HT1080 (cell line): ENCODE data around the gene RASSF1. TPM values are rescaled to one million over a fixed set of nuclear protein-coding genes. Genes with fewer than 3 reads are reported as not detected.
"Not testable (repeated sequence)": the region's sequence is repeated elsewhere in the genome, so short reads cannot be mapped to it uniquely, and the experiment has no call there.

Experiments used
- DNase-seq: peaks from one replicate; pipeline ENCODE4 v3.0.0-alpha.2; 2015; ENCODE audit warnings: low read depth
- total RNA-seq: library from RNA; depleted of rRNA; stranded (reverse); fragments of >200 nt; shearing (Covaris generic); gene quantifications from 2 replicates; pipeline ENCODE4 v1.2.3, GENCODE V29; 2014; rRNA removed

The RASSF1 gene
- total RNA-seq, 1 experiment from 2014 or later, result 15.0 TPM

DNA sequence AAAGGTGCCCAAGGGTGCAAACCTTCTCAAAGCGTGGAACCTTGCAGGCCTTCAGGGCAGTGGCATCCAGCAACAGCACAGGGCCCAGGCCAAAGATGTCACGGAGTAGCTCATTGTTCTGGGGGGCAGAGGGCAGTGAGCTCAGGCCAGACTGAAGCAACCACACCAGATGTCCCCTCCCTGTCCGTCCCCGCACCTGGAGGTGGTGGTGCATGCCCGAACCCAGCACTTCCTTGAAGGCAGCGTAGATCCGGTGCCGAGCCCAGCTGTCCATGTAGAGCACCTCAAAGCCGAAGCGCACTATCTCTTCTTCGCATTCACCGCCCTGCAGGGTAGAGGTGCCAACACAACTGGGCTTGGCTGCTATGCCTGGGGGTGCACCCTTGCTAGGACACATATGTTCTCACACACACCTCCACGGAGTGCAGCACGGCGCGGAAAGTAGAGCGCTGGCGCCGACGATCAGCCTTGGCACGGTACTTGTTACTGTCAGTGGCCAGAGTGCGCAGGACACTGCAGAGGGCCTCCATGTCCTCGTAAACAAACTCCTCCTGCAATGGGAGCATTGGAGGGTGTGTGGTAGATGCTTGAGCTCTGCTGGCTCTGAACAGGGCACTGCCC is 52.1 kb downstream of the RASSF1 start:
- no peak for DNase-seq

DNA sequence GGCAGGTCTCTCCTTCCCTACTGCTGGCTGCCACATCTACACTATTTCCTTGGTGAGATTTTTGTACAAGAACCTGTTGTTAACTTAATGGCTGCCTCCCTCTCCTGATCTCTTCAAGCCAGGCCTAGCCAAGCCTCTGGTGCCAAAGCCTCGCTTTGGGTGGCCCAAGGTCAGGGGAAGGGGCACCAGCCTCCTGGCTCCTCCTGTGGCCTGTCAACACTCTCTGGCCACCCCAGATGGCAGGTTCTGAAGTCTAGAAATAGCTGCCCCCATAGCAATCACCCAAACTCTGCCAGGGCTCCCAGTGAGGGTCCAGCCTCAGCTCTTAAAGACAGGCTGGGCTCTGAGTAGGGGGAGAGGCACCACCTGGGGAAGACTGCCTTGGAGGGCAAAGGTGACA is 53.4 kb downstream of the RASSF1 start:
- DNase-seq, result no peak

DNA sequence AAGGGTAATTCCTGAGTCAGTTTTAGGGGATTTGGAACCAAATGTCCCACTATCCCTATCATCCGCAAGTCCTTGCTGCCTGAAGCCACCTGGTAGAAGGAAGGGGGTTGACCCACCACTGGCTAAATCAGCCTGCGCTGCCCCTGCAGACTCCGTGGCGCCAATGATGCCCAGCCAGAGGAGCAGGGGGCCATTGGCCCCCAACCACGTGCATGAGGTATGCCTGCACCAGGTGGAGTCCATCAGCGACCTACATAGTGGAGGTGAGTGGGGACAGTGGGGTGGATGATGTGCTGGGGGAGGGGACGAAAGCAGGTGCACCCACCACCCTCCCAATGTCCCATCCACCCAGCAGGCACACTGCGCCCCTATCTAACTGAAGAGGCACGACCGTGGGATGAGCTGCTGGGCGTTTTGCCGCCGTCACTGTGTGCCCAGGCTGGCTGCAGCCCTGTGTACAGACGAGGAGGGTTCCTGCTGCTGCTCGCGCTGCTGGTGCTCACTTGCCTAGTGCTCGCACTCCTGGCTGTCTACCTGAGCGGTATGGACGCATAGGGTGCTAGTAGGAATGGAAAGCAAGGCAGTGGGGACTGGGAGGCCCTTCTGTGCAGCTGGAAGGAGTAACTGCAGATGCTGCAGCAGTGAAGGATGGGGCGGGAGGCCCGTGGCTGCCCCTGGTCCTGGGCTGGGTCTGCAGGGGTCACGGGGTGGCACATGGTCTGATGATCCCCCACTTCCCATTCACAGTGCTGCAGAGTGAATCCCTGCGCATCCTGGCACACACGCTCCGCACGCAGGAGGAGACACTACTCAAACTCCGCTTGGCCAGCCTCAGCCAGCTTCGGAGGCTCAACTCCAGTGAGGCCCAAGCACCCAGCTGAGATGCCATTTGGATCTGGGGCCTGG is 54.1 kb downstream of the RASSF1 start:
- DNase-seq, result no peak

- not testable (repeated sequence) for DNase-seq
Observed at GRCh38 chr3:50284121-50284520, 56.5 kb downstream of the RASSF1 start.

Other genes with a start within 250 kb of the RASSF1 start
- 45.7 and 48.6 TPM in 2 replicates for gene SEMA3F, start 185.5 kb downstream of the RASSF1 start, total RNA-seq
- gene GNAT1, start 149.2 kb downstream of the RASSF1 start, total RNA-seq, result not detected in 2 replicates
- 2.2 TPM in 1 of 2 replicates, not detected in the other for gene SLC38A3, start 135.6 kb downstream of the RASSF1 start, total RNA-seq
- gene GNAI2, start 104.6 kb downstream of the RASSF1 start, total RNA-seq, result 304 and 403 TPM in 2 replicates
- gene SEMA3B, start 71.7 kb downstream of the RASSF1 start, total RNA-seq, result 4.0 and 5.0 TPM in 2 replicates
- not detected in 2 replicates for gene LSMEM2, start 61.7 kb downstream of the RASSF1 start, total RNA-seq
- 168 and 172 TPM in 2 replicates for gene IFRD2, start 48.4 kb downstream of the RASSF1 start, total RNA-seq
- 10.4 and 11.6 TPM in 2 replicates for gene HYAL3, start 41.4 kb downstream of the RASSF1 start, total RNA-seq
- gene NAA80, start 41.4 kb downstream of the RASSF1 start, total RNA-seq, result 13.1 and 23.5 TPM in 2 replicates
- gene HYAL1, start 37.3 kb downstream of the RASSF1 start, total RNA-seq, result 0.40 and 0.43 TPM in 2 replicates
- gene HYAL2, start 18.1 kb downstream of the RASSF1 start, total RNA-seq, result 91.6 and 97.5 TPM in 2 replicates
- gene TUSC2, start 12.6 kb downstream of the RASSF1 start, total RNA-seq, result 40.6 and 53.3 TPM in 2 replicates
- 1.4 and 2.8 TPM in 2 replicates for gene ZMYND10, start 4.9 kb upstream of the RASSF1 start, total RNA-seq
- 47.5 and 57.4 TPM in 2 replicates for gene NPRL2, start 9.9 kb upstream of the RASSF1 start, total RNA-seq
- gene CYB561D2, start 10.0 kb upstream of the RASSF1 start, total RNA-seq, result 63.2 and 69.0 TPM in 2 replicates
- gene TMEM115, start 18.7 kb upstream of the RASSF1 start, total RNA-seq, result 75.7 and 90.1 TPM in 2 replicates
- 0.56 TPM in 1 of 2 replicates, not detected in the other for gene CACNA2D2, start 162.8 kb upstream of the RASSF1 start, total RNA-seq
- gene C3orf18, start 226.9 kb upstream of the RASSF1 start, total RNA-seq, result 1.9 and 2.5 TPM in 2 replicates
- gene HEMK1, start 228.7 kb upstream of the RASSF1 start, total RNA-seq, result 14.0 and 14.9 TPM in 2 replicates